HUDEP-2 (cell line): ENCODE results near the gene MFSD6.

Source experiments
- DNase-seq, 76 experiments: peaks; one replicate each; lab custom pipeline; 2025; ENCODE audit not compliant: unreplicated experiment in 76 of 76; lab: John Stamatoyannopoulos, UW

The MFSD6 gene

GRCh38 chr2:190432567-190433231 is 24.5 kb downstream of the MFSD6 start:
- DNase-seq, result no peak

- no peak for DNase-seq
These were observed 27.0 kb downstream of the MFSD6 start for GRCh38 chr2:190435031-190435670.

GRCh38 chr2:190436557-190436956 is 28.4 kb downstream of the MFSD6 start:
- DNase-seq, result no peak

GRCh38 chr2:190440113-190440512 is 32.0 kb downstream of the MFSD6 start:
- no peak for DNase-seq

- DNase-seq, result no peak
These were observed 33.4 kb downstream of the MFSD6 start for GRCh38 chr2:190441564-190441963.

GRCh38 chr2:190443055-190443454 is 34.9 kb downstream of the MFSD6 start:
- no peak for DNase-seq

GRCh38 chr2:190443778-190444481 is 35.8 kb downstream of the MFSD6 start:
- DNase-seq, result no peak

GRCh38 chr2:190444976-190445375 is 36.8 kb downstream of the MFSD6 start:
- no peak for DNase-seq

- no peak for DNase-seq
These were observed 38.0 kb downstream of the MFSD6 start for GRCh38 chr2:190446193-190446592.

GRCh38 chr2:190446750-190447516 is 38.8 kb downstream of the MFSD6 start:
- no peak for DNase-seq

- no peak for DNase-seq
These were observed 39.6 kb downstream of the MFSD6 start for GRCh38 chr2:190447766-190448165.

GRCh38 chr2:190449925-190450324 is 41.8 kb downstream of the MFSD6 start:
- DNase-seq, result no peak

- no peak for DNase-seq
These were observed 42.2 kb downstream of the MFSD6 start for GRCh38 chr2:190450363-190450762.

GRCh38 chr2:190451561-190452176 is 43.5 kb downstream of the MFSD6 start:
- DNase-seq, result no peak

GRCh38 chr2:190452433-190452832 is 44.3 kb downstream of the MFSD6 start:
- no peak for DNase-seq

GRCh38 chr2:190454795-190455194 is 46.6 kb downstream of the MFSD6 start:
- DNase-seq, result no peak

- no peak for DNase-seq
These were observed 47.4 kb downstream of the MFSD6 start for GRCh38 chr2:190455358-190456095.

GRCh38 chr2:190456833-190457232 is 48.7 kb downstream of the MFSD6 start:
- DNase-seq, result no peak

GRCh38 chr2:190457256-190457655 is 49.1 kb downstream of the MFSD6 start:
- DNase-seq, result no peak
